Endodermal cell (in vitro differentiated cells): ENCODE data around the gene VAV2. TPM values are rescaled to one million over a fixed set of nuclear protein-coding genes. Genes with fewer than 3 reads are reported as not detected.

Experiments
- DNase-seq: peaks from one replicate; pipeline ENCODE4 v3.0.0-alpha.2; 2017
- H3K27ac ChIP-seq: 2 replicates; pipeline ENCODE4 v1.5.1; 2013; ENCODE audit warnings: mild to moderate bottlenecking, low read depth, low read length, moderate library complexity
- H3K27me3 ChIP-seq: 2 replicates; pipeline ENCODE4 v1.6.1; 2013; ENCODE audit warnings: mild to moderate bottlenecking, low read length, moderate library complexity; ENCODE audit not compliant: insufficient read depth, control insufficient read depth, poor library complexity, severe bottlenecking
- H3K36me3 ChIP-seq: 2 replicates; pipeline ENCODE4 v1.7.0; 2013; ENCODE audit warnings: mild to moderate bottlenecking, low read length, moderate library complexity; ENCODE audit not compliant: control insufficient read depth, insufficient read depth
- H3K4me1 ChIP-seq: one replicate; pipeline ENCODE4 v1.7.0; 2013; ENCODE audit warnings: low read length; ENCODE audit not compliant: control insufficient read depth, insufficient read depth
- H3K4me3 ChIP-seq: 2 replicates; pipeline ENCODE4 v1.5.1; 2013; ENCODE audit warnings: mild to moderate bottlenecking, low read length, moderate library complexity
- H3K9ac ChIP-seq: 2 replicates; pipeline ENCODE4 v1.6.1; 2013; ENCODE audit warnings: mild to moderate bottlenecking, low read length, moderate library complexity; ENCODE audit not compliant: poor library complexity, severe bottlenecking; ENCODE audit errors: extremely low read depth
- H3K9me3 ChIP-seq: 2 replicates; pipeline ENCODE4 v1.6.1; 2013; ENCODE audit warnings: mild to moderate bottlenecking, low read length, moderate library complexity; ENCODE audit not compliant: control insufficient read depth
- H3K27ac Mint-ChIP-seq: 2 replicates; pipeline ENCODE4 v1.8.0; 2020; ENCODE audit warnings: mixed read lengths
- H3K27me3 Mint-ChIP-seq: 2 replicates; pipeline ENCODE4 v1.8.0; 2021; ENCODE audit warnings: mild to moderate bottlenecking, mixed read lengths; ENCODE audit not compliant: insufficient read depth
- H3K36me3 Mint-ChIP-seq: 2 replicates; pipeline ENCODE4 v1.8.0; 2020; ENCODE audit warnings: low read depth, mixed read lengths
- H3K4me1 Mint-ChIP-seq: 2 replicates; pipeline ENCODE4 v1.8.0; 2020; ENCODE audit warnings: mixed read lengths
- H3K4me3 Mint-ChIP-seq: 2 replicates; pipeline ENCODE4 v1.8.0; 2020; ENCODE audit warnings: mild to moderate bottlenecking, moderate library complexity, mixed read lengths
- H3K9me3 Mint-ChIP-seq: 2 replicates; pipeline ENCODE4 v1.8.0; 2020; ENCODE audit warnings: mild to moderate bottlenecking, mixed read lengths
- WGBS, 2 experiments: methylation state at CpG; one replicate each; pipeline versions ENCODE4 v1.1.5 to v1.1.7; 2013; ENCODE audit warnings: missing lambda C conversion rate in 2 of 2, mixed read lengths in 1 of 2; ENCODE audit not compliant: insufficient coverage in 1 of 2, insufficient read length in 1 of 2; 5-methylcytosine and 5-hydroxymethylcytosine counted together
- total RNA-seq, 2 donors: library from RNA; stranded (reverse); fragmentation: NEBNext Ultra II Directional in 1 of 2; extraction: Animal tissue kit (Norgen Biotek cat#: 25700) in 1 of 2; gene quantifications; 2 replicates in 1 of 2; 3 replicates in 1 of 2; pipeline ENCODE4 v1.2.1, GENCODE V29; 2021
- TF ChIP-seq, protein P1 (sequence below): fragments of 200-600 bp; sonication (generic); conservative IDR thresholded peaks from 2 replicates; pipeline ENCODE4 v1.5.0; 2021; ENCODE audit warnings: antibody characterized with exemption, mild to moderate bottlenecking

Gene VAV2
- total RNA-seq, 2 donors from 2014 or later: 29.8 to 35.9 TPM

GRCh38 chr9:133726401-133727276 is 265.5 kb downstream of the VAV2 start:
- Histone ChIP-seq H3K9ac (no peak overlapping the region), H3K9me3 (no peaks in the 10 kb centered on the region), H3K4me3 (no peak overlapping the region), H3K4me1 (no peaks in the 10 kb centered on the region), H3K27me3 (no peaks in the 10 kb centered on the region), H3K36me3 (no peaks in the 10 kb centered on the region), H3K27ac (no peak overlapping the region)
- Mint-ChIP-seq H3K4me1 (no peaks in the 10 kb centered on the region), H3K9me3 (peaks cover 3% of the 10 kb centered on the region), H3K36me3 (no peaks in the 10 kb centered on the region), H3K27ac (no peak overlapping the region), H3K27me3 (no peaks in the 10 kb centered on the region), H3K4me3 (no peak overlapping the region)
- TF ChIP-seq, protein P1, sequence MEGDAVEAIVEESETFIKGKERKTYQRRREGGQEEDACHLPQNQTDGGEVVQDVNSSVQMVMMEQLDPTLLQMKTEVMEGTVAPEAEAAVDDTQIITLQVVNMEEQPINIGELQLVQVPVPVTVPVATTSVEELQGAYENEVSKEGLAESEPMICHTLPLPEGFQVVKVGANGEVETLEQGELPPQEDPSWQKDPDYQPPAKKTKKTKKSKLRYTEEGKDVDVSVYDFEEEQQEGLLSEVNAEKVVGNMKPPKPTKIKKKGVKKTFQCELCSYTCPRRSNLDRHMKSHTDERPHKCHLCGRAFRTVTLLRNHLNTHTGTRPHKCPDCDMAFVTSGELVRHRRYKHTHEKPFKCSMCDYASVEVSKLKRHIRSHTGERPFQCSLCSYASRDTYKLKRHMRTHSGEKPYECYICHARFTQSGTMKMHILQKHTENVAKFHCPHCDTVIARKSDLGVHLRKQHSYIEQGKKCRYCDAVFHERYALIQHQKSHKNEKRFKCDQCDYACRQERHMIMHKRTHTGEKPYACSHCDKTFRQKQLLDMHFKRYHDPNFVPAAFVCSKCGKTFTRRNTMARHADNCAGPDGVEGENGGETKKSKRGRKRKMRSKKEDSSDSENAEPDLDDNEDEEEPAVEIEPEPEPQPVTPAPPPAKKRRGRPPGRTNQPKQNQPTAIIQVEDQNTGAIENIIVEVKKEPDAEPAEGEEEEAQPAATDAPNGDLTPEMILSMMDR: peak; percentile 83
- 76 to 82% methylated on average over 9 to 14 of the region's 14 CpGs for WGBS, 2 experiments
- DNase-seq: peak; percentile 89

DNA sequence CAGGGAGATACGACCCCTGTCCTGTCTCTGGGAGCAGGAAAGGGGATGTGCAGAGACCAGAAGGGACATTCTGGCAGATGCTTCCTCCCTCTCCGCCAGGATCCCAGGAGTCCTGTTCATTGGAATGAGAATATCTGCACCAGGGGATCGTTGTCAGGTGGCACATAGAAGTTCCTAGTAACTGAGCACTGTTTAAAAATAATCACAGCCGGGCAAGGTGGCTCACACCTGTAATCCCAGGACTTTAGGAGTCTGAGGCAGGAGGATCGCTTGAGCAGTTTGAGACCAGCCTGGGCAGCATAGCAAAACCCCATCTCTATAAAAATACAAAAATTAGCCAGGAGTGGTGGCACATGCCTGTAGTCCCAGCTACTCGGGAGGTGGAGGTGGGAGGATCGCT is 266.2 kb downstream of the VAV2 start:
- no peak for DNase-seq
- no peak overlapping the region for H3K27ac Mint-ChIP-seq
- no peak overlapping the region for H3K4me3 ChIP-seq
- peaks cover 3% of the 10 kb centered on the region for H3K9me3 Mint-ChIP-seq
- no peak overlapping the region for H3K4me3 Mint-ChIP-seq
- no peaks in the 10 kb centered on the region for H3K27me3 ChIP-seq
- no peaks in the 10 kb centered on the region for H3K9me3 ChIP-seq
- H3K4me1 Mint-ChIP-seq: no peaks in the 10 kb centered on the region
- TF ChIP-seq, protein P1: no peak
- H3K36me3 Mint-ChIP-seq: no peaks in the 10 kb centered on the region
- H3K9ac ChIP-seq: no peak overlapping the region
- 78 to 89% methylated on average over 4 to 7 of the region's 7 CpGs for WGBS, 2 experiments
- no peaks in the 10 kb centered on the region for H3K27me3 Mint-ChIP-seq
- H3K36me3 ChIP-seq: no peaks in the 10 kb centered on the region
- no peak overlapping the region for H3K27ac ChIP-seq
- H3K4me1 ChIP-seq: no peaks in the 10 kb centered on the region

DNA sequence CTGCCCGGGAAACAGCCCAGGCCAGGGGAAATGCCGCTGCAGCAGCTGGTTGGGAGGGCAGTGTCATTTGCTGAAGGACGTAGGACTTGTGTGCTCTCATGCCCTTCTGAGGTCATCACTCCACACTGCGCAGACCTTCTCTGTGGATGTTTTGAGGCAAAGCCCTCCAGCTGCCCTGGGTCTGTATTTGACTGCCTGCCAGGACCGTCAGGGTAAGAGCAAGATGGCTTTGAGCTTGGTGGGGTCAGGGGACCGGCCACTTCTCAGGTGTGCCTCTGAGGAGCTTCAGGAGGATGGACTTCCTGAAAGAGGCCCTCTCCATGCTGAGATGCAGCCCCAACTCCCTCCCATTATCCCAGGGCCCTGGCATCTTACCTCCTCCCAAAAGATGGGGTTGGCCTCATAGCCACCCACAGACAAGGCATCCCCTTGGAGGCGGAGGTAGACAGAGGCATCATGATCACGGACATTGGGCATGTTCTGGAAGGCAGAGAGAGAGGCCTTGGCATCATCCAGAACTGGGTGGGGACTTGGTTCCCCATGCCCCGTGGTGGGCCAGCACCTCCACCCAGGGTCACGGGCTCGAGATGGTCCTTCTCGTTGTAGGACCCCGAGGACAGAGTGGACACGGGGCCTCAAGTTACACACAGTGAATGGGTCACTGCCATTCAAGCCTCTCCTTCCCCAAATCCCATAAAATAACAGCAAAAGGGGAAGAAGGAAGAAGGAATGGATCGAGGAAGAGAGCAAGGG is 273.4 kb downstream of the VAV2 start:
- Histone ChIP-seq H3K36me3 (no peaks in the 10 kb centered on the region), H3K4me1 (no peaks in the 10 kb centered on the region), H3K9ac (no peak overlapping the region), H3K27ac (no peak overlapping the region), H3K9me3 (no peaks in the 10 kb centered on the region), H3K4me3 (no peak overlapping the region), H3K27me3 (no peaks in the 10 kb centered on the region)
- Mint-ChIP-seq H3K27ac (no peak overlapping the region), H3K9me3 (peaks cover 10% of the 10 kb centered on the region), H3K4me1 (peaks cover 3% of the 10 kb centered on the region), H3K27me3 (no peaks in the 10 kb centered on the region), H3K36me3 (no peaks in the 10 kb centered on the region), H3K4me3 (no peak overlapping the region)
- TF ChIP-seq, protein P1: no peak
- no peak for DNase-seq
- WGBS, 2 experiments: 89 to 90% methylated on average over 8 to 15 of the region's 15 CpGs
